HepG2 (cell line): Measurements from ENCODE around the gene PCDHGA5.

Source experiments
- ARNT2 ChIP-seq: sonication (generic); formaldehyde crosslinking; IDR thresholded peaks from 2 replicates; pipeline ENCODE4 v1.8.0; 2022; ENCODE audit warnings: mild to moderate bottlenecking, low read depth, missing genetic modification reagents, moderate library complexity
- BCL6 ChIP-seq: IDR thresholded peaks from 2 replicates; pipeline ENCODE4 v1.6.1; 2016; ENCODE audit warnings: missing genetic modification reagents, missing compliant biosample characterization
- TF ChIP-seq, protein P1 (sequence below): sonication (generic); formaldehyde crosslinking; IDR thresholded peaks from 2 replicates; pipeline ENCODE4 v1.4.0; 2020; ENCODE audit warnings: missing genetic modification reagents, borderline replicate concordance

DNA sequence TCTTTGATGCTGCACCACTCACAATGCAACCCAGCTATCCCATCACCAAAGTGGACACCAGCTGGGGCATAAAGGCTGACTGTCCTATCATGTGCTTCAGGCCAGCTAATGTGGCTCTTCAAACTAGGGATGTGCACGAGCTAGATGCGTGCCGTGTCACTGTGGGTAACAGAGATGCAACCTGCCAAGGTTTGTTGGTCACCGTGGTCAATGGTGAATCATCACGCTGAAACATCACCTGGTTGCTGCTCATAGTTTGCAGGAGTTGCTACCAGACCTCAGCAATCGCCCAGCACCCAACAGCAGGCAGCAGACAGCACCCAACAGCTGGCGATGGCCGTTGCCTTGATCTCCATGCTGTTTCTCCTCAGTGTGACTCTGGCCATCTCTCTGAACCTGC lies 35.7 kb upstream of the PCDHGA5 start:
- no peak for TF ChIP-seq BCL6 (CRISPR knock-in tag)
- TF ChIP-seq ARNT2 (CRISPR knock-in tag) = no peak
- TF ChIP-seq, protein P1, sequence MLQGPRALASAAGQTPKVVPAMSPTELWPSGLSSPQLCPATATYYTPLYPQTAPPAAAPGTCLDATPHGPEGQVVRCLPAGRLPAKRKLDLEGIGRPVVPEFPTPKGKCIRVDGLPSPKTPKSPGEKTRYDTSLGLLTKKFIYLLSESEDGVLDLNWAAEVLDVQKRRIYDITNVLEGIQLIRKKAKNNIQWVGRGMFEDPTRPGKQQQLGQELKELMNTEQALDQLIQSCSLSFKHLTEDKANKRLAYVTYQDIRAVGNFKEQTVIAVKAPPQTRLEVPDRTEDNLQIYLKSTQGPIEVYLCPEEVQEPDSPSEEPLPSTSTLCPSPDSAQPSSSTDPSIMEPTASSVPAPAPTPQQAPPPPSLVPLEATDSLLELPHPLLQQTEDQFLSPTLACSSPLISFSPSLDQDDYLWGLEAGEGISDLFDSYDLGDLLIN (CRISPR knock-in tag) = no peak
